Neural cell (in vitro differentiated cells): ENCODE data around the gene PRR15L.

Experiments
- CTCF ChIP-seq: fragments of 450-650 bp; IDR thresholded peaks from 2 replicates; pipeline ENCODE4 v1.5.1; 2014; ENCODE audit warnings: antibody characterized with exemption, mild to moderate bottlenecking, moderate library complexity; ENCODE audit not compliant: poor library complexity, severe bottlenecking
- EP300 ChIP-seq: fragments of 450-650 bp; conservative IDR thresholded peaks from 2 replicates; pipeline ENCODE4 v1.6.1; 2014; ENCODE audit warnings: antibody characterized with exemption, mild to moderate bottlenecking, moderate library complexity; ENCODE audit not compliant: poor library complexity, severe bottlenecking
- EZH2 ChIP-seq: fragments of 200-600, 300-800 bp; shearing (Covaris generic), sonication (generic); IDR thresholded peaks from 2 replicates; pipeline ENCODE4 v1.6.1; 2014; ENCODE audit warnings: antibody characterized with exemption, low read length, borderline replicate concordance, mild to moderate bottlenecking; ENCODE audit not compliant: insufficient read depth, poor library complexity, severe bottlenecking
- MXI1 ChIP-seq: fragments of 450-650 bp; conservative IDR thresholded peaks from 2 replicates; pipeline ENCODE4 v1.6.1; 2014; ENCODE audit warnings: antibody characterized with exemption, mild to moderate bottlenecking; ENCODE audit not compliant: poor library complexity, severe bottlenecking
- POLR2AphosphoS5 ChIP-seq: IDR thresholded peaks from 2 replicates; pipeline ENCODE4 v1.6.1; 2012
- RAD21 ChIP-seq: fragments of 450-650 bp; conservative IDR thresholded peaks from 2 replicates; pipeline ENCODE4 v1.6.1; 2014; ENCODE audit warnings: antibody characterized with exemption, mild to moderate bottlenecking, moderate library complexity
- REST ChIP-seq: IDR thresholded peaks from 2 replicates; pipeline ENCODE4 v1.6.1; 2012; ENCODE audit warnings: borderline replicate concordance
- SMC3 ChIP-seq: fragments of 450-650 bp; conservative IDR thresholded peaks from 2 replicates; pipeline ENCODE4 v1.6.1; 2014; ENCODE audit warnings: antibody characterized with exemption, mild to moderate bottlenecking, moderate library complexity; ENCODE audit not compliant: poor library complexity
- TAF1 ChIP-seq: IDR thresholded peaks from 2 replicates; pipeline ENCODE4 v1.6.1; 2012; ENCODE audit warnings: low read depth

GRCh38 chr17:48003417-48004151 is 45.9 kb upstream of the PRR15L start:
- TF ChIP-seq MXI1 (no peak), CTCF (peak; percentile 46), TAF1 (no peak), POLR2AphosphoS5 (no peak), EP300 (no peak), EZH2 (no peak), RAD21 (no peak), SMC3 (no peak), REST (no peak)
